ENCODE results near the gene DCLK2. TPM values are rescaled to one million over a fixed set of nuclear protein-coding genes. Genes with fewer than 3 reads are reported as not detected.

The DCLK2 gene
- total RNA-seq, 1 experiment from 2014 or later: 2.7 TPM

DNA sequence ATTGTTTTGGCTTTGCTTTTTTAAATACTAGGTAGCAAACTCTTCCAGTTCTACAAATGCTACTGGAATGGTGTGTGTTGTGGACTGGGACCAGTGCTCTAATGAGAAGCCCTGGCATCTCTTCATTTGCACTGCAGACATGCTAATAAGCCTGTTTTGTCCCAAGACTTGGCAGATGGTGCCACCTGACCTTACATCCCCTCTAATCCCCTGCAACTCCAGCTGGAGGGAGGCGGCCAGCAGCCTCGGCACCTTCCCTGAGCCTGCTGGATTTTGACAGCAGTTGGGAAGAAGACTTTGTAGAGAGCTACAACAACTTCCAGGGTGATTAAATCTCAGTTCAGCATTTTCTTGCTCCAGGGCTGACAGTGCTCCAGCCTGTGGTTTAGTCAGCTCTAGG is 200.0 kb downstream of the DCLK2 start:
- intact Hi-C loops (cut with micrococcal nuclease): no loop called here
- Histone ChIP-seq H3K4me1 (ENCODE audit: control insufficient read depth in 1 of 2, insufficient read depth in 2 of 2, low read length in 2 of 2) (peaks cover 2 to 12% of the 10 kb centered on the region in 2 experiments; a peak in 2 of 4 replicates), H3K27me3 (ENCODE audit: insufficient read depth, low read length) (no peaks in the 10 kb centered on the region), H3K9me3 (ENCODE audit: control insufficient read depth in 1 of 2, insufficient read depth in 1 of 2, low read depth in 1 of 2, low read length in 2 of 2) (no peaks in the 10 kb centered on the region), H3K79me2 (ENCODE audit: insufficient read depth, low read length) (no peaks in the 10 kb centered on the region), H3K4me2 (ENCODE audit: low read length) (no peak overlapping the region), H3K9me2 (ENCODE audit: insufficient read depth) (no peaks in the 10 kb centered on the region), H3K36me3 (ENCODE audit: control insufficient read depth in 1 of 2, insufficient read depth in 2 of 2, low read length in 2 of 2) (no peaks in the 10 kb centered on the region), H3K4me3 (replicated peaks in 1 of 2; ENCODE audit: low read depth in 1 of 2, low read length in 2 of 2) (no peak overlapping the region), H3K27ac (ENCODE audit: low read depth, low read length) (no peak overlapping the region), H3K9ac (ENCODE audit: low read length) (no peak overlapping the region), H2AFZ (ENCODE audit: low read depth, low read length, poor library complexity, severe bottlenecking) (no peak overlapping the region), H4K20me1 (ENCODE audit: insufficient read depth) (no peaks in the 10 kb centered on the region)
- no TSS peak for BruUV-seq (replicated peaks)
- no peak for DNase-seq (ENCODE audit: low read depth, low spot score)
- TF ChIP-seq EZH2 (IDR thresholded peaks at IDR 0.05) (no peak), SIN3A (IDR thresholded peaks at IDR 0.05; ENCODE audit: low read depth) (no peak), TCF7L2 (IDR thresholded peaks at IDR 0.05; ENCODE audit: borderline replicate concordance, extremely low read depth, insufficient read depth, insufficient read length) (no peak), EZH2phosphoT487 (IDR thresholded peaks at IDR 0.05; ENCODE audit: borderline replicate concordance) (no peak), YY1 (IDR thresholded peaks at IDR 0.05; ENCODE audit: extremely low read depth, insufficient replicate concordance, low read depth, low read length) (no peak)
- TF ChIP-seq, protein P1, sequence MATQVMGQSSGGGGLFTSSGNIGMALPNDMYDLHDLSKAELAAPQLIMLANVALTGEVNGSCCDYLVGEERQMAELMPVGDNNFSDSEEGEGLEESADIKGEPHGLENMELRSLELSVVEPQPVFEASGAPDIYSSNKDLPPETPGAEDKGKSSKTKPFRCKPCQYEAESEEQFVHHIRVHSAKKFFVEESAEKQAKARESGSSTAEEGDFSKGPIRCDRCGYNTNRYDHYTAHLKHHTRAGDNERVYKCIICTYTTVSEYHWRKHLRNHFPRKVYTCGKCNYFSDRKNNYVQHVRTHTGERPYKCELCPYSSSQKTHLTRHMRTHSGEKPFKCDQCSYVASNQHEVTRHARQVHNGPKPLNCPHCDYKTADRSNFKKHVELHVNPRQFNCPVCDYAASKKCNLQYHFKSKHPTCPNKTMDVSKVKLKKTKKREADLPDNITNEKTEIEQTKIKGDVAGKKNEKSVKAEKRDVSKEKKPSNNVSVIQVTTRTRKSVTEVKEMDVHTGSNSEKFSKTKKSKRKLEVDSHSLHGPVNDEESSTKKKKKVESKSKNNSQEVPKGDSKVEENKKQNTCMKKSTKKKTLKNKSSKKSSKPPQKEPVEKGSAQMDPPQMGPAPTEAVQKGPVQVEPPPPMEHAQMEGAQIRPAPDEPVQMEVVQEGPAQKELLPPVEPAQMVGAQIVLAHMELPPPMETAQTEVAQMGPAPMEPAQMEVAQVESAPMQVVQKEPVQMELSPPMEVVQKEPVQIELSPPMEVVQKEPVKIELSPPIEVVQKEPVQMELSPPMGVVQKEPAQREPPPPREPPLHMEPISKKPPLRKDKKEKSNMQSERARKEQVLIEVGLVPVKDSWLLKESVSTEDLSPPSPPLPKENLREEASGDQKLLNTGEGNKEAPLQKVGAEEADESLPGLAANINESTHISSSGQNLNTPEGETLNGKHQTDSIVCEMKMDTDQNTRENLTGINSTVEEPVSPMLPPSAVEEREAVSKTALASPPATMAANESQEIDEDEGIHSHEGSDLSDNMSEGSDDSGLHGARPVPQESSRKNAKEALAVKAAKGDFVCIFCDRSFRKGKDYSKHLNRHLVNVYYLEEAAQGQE (IDR thresholded peaks at IDR 0.05; ENCODE audit: low read depth): no peak
- TF ChIP-seq, protein P2, sequence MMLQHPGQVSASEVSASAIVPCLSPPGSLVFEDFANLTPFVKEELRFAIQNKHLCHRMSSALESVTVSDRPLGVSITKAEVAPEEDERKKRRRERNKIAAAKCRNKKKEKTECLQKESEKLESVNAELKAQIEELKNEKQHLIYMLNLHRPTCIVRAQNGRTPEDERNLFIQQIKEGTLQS (IDR thresholded peaks at IDR 0.05): no peak
- TF ChIP-seq, protein P3, sequence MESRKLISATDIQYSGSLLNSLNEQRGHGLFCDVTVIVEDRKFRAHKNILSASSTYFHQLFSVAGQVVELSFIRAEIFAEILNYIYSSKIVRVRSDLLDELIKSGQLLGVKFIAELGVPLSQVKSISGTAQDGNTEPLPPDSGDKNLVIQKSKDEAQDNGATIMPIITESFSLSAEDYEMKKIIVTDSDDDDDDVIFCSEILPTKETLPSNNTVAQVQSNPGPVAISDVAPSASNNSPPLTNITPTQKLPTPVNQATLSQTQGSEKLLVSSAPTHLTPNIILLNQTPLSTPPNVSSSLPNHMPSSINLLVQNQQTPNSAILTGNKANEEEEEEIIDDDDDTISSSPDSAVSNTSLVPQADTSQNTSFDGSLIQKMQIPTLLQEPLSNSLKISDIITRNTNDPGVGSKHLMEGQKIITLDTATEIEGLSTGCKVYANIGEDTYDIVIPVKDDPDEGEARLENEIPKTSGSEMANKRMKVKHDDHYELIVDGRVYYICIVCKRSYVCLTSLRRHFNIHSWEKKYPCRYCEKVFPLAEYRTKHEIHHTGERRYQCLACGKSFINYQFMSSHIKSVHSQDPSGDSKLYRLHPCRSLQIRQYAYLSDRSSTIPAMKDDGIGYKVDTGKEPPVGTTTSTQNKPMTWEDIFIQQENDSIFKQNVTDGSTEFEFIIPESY (IDR thresholded peaks at IDR 0.05; ENCODE audit: extremely low read depth, insufficient replicate concordance, low read length): no peak
- ATAC-seq: no peak
- ChIA-PET POLR2A (no interaction called here), RAD21 (ENCODE audit: low non-redundant PET in 1 of 2, low total read pairs in 2 of 2, uncharacterized antibody in 2 of 2, unreplicated experiment in 2 of 2) (no interaction called here), CTCF (no interaction called here)

Data from HCT116 (cell line).